Measurements from ENCODE around the gene ZBTB1. TPM values are rescaled to one million over a fixed set of nuclear protein-coding genes. Genes with fewer than 3 reads are reported as not detected.

Gene ZBTB1
- total and polyA plus RNA-seq, 9 of the 15 experiments (the other 6 are each of a cell fraction or from before 2014, with no cell fraction given), result 2.3 to 16.5 (median 9.0) TPM

- POLR2A ChIA-PET, result interaction anchor here (1.0 kb wide), 1 partner anchor 135 kb away, joined by 4 read pairs; no protein-coding TSS in a partner anchor
- no peaks in the 10 kb centered on the region for H4K20me1 ChIP-seq (replicated peaks; ENCODE audit: control insufficient read depth, insufficient read depth, low read length)
- no TSS peak for BruUV-seq (replicated peaks)
- in situ Hi-C loops (cut with MboI), result no loop called here
- DNase-seq (ENCODE audit: extremely low read depth in 1 of 4, low spot score in 3 of 4), result peak in 1 of 4 experiments; percentile 34
- H3K9me1 ChIP-seq (ENCODE audit: control insufficient read depth, insufficient read depth, low read length), result no peaks in the 10 kb centered on the region
- no peaks in the 10 kb centered on the region for H3K27me3 ChIP-seq (ENCODE audit: control insufficient read depth in 2 of 2, insufficient read depth in 2 of 2, low read length in 2 of 2)
- no peak overlapping the region for H3K27ac ChIP-seq (ENCODE audit: extremely low read depth, low read depth, low read length)
- H3K36me3 ChIP-seq (ENCODE audit: control insufficient read depth, insufficient read depth, low read length), result no peaks in the 10 kb centered on the region; the same call in 2 of the 3 replicates
- WGBS (ENCODE audit: insufficient coverage, low coverage, missing lambda C conversion rate), result 11% methylated on average over 8 of the region's 8 CpGs
- FAIRE-seq, result peak; percentile 64
- H3K4me2 ChIP-seq (ENCODE audit: insufficient read depth, low read length), result peak overlapping the region; percentile 32
- H3K9me3 ChIP-seq (replicated peaks; ENCODE audit: control insufficient read depth, insufficient read depth, low read depth, low read length), result no peaks in the 10 kb centered on the region
- CTCF ChIA-PET (ENCODE audit: low intra/inter-chr PET ratio), result no interaction called here
- no peak overlapping the region for H2AFZ ChIP-seq (ENCODE audit: low read depth, low read length)
- peak overlapping the region in 1 of 2 experiments; percentile 70; a peak in 1 of 4 replicates for H3K9ac ChIP-seq (ENCODE audit: insufficient read depth in 1 of 2, low read depth in 2 of 2, low read length in 2 of 2)
- intact Hi-C loops (cut with micrococcal nuclease), result no loop called here
- H3K4me3 ChIP-seq, result peak overlapping the region; percentile 8; the same call in 1 of the 2 replicates
- ATAC-seq, result no peak
- peaks cover 28% of the 10 kb centered on the region for H3K79me2 ChIP-seq (ENCODE audit: control insufficient read depth, insufficient read depth, low read length)
- peaks cover 20 to 25% of the 10 kb centered on the region in 2 experiments for H3K4me1 ChIP-seq (replicated peaks in 1 of 2; ENCODE audit: control insufficient read depth in 2 of 2, insufficient read depth in 2 of 2, low read length in 2 of 2)
- TF ChIP-seq CTBP1 (IDR thresholded peaks at IDR 0.05; ENCODE audit: borderline replicate concordance) (0 out of 2 replicates have a peak, but pooled peaks have one; percentile 29), MITF (IDR thresholded peaks at IDR 0.05) (no peak), REST (IDR thresholded peaks at IDR 0.05; ENCODE audit: borderline replicate concordance) (no peak), REST (CRISPR knock-in tag; IDR thresholded peaks at IDR 0.05; ENCODE audit: low read depth) (no peak), U2AF2 (optimal IDR thresholded peaks at IDR 0.05; ENCODE audit: low read depth, low read length) (no peak)
- TF ChIP-seq, protein P1, sequence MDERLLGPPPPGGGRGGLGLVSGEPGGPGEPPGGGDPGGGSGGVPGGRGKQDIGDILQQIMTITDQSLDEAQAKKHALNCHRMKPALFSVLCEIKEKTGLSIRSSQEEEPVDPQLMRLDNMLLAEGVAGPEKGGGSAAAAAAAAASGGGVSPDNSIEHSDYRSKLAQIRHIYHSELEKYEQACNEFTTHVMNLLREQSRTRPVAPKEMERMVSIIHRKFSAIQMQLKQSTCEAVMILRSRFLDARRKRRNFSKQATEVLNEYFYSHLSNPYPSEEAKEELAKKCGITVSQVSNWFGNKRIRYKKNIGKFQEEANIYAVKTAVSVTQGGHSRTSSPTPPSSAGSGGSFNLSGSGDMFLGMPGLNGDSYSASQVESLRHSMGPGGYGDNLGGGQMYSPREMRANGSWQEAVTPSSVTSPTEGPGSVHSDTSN (CRISPR knock-in tag; IDR thresholded peaks at IDR 0.05; ENCODE audit: low read depth), result no peak
- TF ChIP-seq, protein P1 (tag; conservative IDR thresholded peaks at IDR 0.05; ENCODE audit: low read depth), result peak; percentile 64
These were observed 3.0 kb upstream of the ZBTB1 start for GRCh38 chr14:64501411-64502171.
